T-helper 22 cell (primary cell): Measurements from ENCODE around the gene ADORA1.

Experiments
- DNase-seq: peaks from one replicate; pipeline ENCODE4 v3.0.0-alpha.2; 2020; ENCODE audit warnings: low read depth

The ADORA1 gene

DNA sequence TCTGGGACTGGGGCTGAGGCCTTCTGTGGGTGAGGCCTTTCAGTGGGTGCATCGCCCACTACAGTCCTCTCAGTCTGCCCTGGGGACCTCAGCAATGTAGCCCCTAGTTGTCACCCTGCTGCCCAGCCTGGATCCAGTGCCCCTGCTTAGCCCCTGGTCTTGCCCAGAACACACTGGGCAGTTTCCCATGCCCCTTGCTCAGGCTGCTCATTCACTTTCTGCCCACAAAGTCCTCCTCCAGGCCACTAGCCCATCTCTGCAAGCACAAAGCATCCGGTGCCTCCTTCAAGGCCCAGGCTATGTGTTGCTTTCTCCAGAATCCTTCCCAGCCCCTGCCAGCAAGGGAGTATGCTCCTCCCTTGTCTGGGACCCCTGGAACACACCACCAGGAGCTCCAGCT lies 5.4 kb upstream of the ADORA1 start:
- no peak for DNase-seq

DNA sequence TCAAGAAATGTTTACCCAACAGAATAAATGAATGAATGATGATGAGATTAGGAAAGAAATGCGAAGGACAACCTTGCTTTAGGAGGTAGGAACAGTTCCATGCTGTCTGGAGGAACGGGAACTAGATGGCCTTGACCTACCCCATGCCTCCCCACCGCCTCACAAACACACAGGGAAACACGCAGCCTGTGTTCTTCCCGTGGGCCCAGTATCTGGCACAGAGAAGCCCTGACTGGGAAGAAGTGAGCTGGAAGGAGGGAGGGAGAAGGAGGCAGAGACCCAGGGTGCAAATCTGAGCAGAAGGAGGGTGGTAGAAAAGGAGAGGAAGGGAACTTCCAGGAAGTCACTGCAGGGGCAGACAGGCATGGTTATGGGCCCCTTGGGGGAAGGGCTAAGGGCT lies 3.5 kb upstream of the ADORA1 start:
- DNase-seq = no peak

DNA sequence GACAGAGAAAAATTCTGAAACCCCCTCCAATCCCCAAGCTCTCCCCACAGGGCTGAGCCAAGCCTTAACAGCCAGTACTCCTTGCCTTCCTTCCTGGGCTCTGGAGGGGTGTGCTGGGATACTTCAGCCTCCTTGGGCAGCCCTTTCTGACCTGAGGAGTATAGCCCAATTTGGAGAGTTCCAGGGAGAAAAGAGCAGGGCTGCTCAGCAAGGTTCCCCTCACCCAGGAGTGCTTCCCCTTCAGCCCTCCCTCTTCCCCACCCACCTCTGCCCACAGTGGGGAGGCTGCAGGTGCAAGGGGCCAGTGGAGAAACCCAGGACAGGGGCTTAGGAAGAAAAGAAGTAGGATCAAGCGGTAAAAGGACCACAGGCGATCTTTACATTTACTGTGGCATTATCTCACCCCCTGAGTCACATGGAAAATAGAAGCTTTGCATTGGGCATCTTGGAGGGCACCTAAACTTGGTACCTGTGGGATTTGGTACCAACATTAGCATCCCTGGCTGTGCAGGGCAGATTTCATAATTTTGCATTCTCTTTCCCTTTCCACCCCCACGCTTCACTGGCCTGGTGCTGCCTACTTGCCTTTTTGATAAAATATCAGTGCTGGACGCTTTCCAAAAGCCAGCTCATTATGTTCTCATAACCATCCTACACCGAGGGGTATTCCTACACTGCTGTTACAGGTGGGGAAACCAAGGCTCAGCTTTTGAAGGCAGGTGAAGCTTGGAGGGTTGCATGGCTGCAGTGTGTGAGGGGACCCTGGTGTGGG lies 2.8 kb upstream of the ADORA1 start:
- no peak for DNase-seq

DNA sequence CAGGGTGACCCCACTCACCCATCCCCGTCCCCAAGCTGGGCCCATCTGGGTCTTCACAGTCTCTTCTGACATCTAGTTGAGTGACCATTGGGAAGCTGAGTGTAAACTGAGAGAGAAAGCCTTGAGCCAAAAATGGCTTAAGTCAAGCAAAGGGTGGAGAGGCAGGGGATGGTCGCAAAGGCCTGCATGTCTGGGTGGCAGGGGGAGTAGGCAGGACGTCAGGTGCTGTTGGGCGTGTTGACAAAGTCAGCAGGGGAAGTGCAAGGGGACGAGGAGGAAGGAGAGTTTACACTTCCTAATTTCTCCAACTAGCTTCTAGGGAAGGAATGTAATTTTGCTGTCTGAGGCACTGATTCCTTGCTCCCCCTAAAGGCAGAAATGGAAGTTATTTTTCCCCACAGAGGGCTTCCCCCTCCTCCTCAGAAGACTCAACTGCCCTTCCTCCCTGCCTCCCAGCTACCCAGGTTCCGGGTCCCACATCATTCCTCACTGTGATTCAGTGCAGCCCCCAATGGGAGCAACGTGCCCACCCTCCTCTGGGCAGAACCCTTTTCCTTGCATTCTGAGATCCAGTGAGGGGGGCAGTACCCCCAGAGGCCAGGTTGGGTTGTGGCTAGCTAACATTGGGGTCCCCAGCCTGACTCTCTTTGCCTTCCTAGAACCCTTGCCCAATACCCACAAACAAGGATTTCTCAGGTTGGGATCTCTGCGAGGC lies 1.2 kb upstream of the ADORA1 start:
- DNase-seq = no peak

DNA sequence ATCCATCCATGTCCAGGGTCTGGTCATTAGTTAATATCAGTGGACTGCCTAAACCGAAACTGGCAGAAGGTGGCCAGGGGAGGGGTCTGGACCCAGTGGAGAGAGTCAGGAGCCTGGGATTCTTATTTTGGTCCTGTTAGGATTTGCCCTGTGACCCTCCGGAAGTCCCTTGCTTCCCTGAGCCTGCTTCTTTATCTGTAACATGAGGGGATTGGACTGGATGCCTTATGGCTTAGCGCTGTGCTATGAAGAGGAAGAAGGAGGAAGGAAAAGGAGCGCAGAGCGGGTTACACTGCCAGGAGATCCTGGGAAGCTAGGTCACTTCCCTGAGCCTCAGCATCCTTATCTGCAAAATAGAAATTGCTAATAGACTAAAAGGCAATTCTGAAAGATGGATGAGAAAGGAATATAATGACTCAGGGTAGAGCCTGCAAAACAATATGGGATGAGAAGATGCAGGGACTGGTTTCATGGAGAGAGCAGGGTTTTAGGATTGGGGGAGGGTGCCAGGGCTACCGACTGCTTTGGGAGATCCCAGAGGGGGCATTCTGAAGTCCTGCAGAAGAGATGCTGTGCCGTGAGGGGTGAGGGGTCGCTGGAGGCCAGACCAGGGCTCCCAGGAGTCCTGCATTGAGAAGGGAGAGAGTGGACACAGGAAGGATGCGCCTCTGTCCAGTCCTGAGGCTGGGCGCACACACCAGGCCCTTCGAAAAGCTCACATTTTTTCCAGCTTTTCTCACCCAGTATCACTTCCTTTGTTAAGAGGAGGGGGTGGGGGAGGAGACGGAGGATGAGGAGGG lies 460 bp upstream of the ADORA1 start:
- DNase-seq = no peak

DNA sequence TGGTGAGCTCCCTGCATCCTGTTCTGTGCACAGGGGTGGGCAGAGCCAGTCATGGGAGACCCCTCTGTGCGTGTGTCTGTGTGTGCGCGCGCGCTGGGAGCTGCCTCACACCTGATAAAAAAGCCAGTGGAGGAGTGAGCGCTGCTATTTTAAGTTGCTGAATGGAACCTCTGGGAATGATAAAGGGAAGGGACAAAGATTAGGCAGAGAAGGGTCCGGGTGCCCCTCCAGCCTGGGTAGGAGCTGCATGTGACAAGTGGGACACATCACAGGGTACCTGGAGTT lies 847 bp downstream of the ADORA1 start:
- no peak for DNase-seq

DNA sequence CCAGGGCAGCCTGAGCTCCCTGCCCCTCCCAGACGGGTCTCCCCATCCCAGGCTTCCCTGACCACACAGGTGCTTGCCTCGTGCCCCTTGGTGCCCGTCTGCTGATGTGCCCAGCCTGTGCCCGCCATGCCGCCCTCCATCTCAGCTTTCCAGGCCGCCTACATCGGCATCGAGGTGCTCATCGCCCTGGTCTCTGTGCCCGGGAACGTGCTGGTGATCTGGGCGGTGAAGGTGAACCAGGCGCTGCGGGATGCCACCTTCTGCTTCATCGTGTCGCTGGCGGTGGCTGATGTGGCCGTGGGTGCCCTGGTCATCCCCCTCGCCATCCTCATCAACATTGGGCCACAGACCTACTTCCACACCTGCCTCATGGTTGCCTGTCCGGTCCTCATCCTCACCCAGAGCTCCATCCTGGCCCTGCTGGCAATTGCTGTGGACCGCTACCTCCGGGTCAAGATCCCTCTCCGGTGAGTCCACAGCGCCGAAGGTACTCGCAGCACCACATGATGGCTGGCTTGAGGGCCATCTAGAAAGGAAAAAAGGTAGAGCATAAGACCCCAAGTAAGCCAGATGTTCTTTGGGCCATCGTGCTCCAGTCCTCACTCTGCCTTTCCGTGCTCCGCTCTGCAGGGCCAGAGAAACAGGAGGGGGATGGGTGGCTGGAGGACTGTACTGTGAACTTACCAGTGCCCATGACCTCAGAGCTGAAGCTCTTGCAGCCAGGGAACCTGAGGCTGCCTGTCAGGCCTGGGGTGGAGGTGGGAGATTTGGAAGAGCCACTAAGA lies 1.4 kb downstream of the ADORA1 start:
- DNase-seq = no peak

DNA sequence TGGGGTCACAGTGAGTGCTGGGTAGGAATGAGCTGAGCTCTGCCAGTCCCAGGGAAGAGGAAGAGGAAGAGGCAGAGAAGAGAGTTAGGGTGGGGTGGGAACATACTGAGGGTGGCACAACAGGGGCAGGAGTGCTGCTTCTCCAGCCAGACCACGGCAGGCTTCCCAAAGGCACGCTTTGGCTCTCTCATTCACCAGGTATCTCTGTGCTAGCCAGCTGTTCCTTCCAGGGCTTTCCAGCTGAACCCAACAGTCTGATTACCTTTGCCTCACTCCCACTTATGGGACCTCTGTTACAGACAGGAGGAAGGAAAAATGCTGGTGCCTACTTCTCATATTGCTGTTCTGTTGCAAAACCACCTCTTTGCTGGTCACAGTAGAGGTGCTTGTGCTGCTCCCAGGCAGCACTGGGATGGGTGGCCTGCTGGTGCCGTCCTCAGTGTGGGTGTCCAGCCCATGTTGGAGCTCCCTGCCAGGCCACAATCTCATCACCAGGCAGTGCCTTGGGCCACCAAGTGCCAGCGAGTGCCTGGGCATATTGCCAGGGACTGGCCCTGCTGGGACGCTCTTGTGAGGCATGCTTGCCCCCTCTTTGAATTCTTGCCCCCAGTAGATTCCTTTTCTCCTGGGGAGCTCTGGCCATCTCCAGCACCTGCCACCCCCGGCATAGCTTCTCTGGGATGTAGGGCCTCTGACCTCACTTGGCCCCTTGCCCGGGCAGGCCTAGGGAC lies 2.1 kb downstream of the ADORA1 start:
- DNase-seq = no peak

DNA sequence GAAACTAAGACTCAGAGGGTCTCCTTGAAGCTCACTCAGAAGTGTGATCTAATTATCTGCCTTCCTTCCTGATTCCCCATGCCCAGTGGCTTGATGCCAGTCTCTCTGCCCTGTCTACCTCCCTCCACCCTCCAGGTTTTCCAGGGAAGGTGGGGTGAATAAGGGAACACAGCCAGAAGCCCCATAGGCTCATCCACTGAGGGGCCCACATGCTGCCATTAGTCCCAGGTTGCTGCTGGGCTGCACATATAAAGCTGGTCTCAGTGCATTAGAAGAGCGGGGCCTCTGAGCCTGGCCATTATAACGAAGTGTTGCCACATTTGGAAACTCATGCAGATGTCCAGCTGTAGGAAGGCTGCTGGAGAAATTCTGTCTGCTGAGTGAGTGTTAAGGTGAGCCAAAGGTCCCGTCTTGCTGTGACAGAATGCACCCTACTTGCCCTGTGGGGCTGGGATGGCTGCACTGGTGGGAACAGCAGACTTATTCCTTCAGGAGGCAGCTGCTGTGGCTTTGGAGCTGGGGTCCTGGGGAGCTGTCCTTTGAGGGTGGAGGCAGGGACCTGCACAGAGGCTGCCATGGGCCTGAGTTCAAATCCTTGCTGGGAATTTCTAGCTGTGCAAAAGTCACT lies 2.9 kb downstream of the ADORA1 start:
- no peak for DNase-seq

DNA sequence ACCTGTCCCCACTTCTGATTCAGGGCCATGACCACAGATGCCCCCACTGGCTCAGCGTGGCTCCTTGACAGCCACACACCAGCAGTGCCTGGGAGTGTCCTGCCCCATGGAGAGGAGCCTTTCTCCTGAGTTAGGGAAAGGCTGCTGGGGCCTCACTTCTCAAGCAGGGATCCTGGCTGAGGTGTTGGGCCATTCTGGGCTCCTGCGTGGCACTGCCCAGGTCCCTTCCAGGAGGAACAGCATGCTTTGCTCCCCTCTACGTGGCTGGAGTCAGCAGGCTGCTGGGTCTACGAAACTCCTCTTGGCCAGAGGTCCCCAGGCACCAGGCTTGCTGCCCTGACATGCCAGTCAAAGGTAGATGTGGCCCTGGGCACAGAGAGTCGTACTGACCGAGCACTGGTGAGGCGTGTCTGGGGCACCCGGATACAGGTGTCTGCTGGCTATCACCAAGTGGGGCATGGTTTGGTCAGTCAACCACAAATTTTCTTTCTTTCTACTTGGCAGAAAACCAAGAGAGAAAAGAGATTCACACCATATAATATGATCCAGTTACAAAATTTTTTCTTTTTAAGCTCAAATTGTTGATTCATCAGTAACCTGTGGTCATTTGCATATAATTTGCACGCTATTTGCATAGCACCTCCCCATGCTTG lies 4.1 kb downstream of the ADORA1 start:
- DNase-seq = no peak

DNA sequence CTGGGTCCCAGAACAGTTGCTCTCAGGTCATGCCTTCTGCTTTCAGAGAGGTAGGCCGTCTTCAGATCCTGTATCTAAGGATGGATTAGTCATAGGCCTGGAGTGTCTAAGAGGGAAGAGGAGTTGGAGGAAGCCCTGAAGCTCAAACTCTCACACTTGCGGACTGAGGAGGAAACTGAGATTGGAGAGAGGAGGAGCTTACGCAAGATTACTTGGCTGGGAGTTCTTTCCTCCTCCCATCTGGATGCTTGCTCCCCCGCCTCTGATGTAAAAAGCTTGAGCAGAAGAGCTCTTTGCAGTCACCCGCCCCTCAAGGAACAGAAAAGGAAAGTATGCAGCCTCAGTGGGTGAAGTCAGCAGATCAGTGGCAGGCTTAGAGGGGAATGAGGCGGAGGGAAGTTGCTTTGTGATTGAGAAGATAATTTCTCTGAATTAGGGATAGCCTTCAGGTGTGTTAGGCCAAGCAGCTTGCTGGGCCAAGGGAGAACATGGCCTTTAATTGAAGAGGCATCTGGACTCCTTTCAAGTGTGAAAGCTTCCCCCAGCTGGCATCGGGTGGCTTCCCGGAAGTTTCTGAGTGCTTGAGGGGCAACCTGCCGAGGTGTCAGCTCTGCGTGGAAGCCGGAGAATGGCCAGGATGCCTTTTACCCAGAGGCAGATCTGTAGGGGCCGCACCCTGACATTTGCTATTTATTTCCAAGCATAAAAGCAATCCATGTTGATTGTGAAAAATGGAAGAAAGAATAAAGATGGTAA lies 6.6 kb downstream of the ADORA1 start:
- no peak for DNase-seq

DNA sequence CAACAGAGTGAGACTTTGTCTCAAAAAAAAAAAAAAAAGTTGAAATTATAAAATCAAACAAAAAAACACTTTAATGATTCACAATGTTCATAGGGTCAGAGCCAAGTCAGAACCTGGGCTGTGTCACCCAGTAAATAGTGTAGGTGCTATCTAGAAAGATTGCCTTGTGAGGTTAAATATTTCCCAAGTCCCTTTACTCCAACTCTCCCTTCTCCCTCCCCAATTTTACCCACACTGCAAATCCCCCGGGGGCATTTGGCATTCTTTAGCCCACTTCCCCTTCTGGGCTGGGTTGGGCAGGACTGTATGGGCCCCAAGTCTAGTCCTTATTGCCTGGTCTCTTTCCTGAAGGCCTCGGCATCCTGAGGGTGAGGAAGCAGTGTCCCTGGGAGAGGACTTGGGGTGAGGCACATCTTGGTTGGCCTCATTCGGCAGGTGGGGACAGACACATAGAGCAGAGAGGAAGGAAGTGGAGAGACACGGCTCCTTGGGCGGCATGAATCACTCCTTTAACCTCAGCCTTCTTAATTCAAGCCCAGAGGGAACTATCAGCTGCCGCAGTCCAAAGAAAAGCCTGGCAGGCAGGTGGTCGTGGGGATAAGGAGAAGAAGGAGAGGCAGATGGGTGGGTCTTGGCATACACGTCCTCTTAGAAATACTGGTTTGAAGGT lies 8.2 kb downstream of the ADORA1 start:
- no peak for DNase-seq

DNA sequence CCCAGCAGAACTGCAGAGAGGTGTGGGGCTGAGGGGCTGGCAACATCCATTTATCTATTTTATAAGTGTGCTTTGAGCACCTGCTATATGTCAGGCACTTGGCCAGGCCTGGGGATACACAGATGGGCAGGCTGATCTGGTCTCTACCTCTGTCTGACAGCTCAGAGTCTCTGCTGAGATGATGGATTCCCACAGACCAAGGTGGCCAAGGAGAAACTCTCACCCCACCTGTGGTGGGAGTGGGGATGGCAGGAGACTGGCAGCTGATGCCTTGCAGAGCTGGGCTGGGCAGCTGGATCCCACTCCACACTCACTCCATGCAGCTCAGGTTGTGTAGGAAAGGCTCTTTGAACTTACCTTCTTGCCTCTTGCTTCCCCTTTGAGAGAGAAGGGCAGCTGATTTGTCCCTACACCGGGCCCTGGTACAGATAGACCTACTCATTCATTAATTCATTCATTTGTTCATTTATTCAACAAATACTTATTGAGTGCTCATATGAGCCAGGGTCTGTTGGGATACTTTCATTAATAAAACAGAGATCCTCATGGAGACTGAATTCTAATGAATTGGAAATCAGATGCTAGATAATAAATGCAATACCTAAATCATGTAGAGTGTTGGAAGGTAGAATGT lies 9.0 kb downstream of the ADORA1 start:
- no peak for DNase-seq

DNA sequence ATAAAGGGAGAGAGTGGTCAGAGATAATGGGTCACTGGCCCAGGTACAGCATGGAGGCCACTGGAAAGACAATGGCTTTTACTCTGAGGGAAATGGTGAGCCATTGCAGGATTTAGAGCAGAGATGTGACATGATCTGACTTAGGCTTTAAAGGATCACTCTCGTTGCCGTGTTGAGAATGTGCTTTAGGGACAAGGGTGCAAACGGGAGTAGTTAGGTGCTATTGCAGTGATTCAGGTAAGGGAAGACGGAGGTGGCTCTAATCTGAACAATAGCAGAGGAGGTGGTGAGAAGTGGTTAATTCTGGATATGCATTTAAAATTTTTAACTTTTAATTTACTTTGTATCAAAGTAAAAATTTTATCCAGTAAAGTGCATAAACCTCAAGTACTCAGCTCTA lies 9.8 kb downstream of the ADORA1 start:
- DNase-seq = no peak

DNA sequence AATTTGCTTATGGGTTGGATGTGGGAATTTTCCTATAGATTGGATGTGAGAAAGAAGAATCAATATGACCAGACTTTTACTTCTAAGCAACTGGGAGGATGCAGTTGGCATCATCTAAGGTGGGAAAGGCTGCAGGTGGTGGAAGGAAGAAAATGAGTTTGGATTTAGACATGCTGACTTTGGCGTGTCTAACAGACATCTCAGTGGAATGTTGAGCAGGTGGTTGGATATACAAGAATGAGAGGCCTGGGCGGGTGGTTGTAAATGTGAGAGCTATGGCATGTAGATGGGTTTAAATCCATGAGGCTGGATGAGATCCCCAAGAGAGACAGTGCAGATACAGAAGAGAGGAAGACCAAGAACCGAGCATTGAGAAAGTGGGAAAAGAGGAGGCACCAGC lies 10.5 kb downstream of the ADORA1 start:
- DNase-seq = no peak

DNA sequence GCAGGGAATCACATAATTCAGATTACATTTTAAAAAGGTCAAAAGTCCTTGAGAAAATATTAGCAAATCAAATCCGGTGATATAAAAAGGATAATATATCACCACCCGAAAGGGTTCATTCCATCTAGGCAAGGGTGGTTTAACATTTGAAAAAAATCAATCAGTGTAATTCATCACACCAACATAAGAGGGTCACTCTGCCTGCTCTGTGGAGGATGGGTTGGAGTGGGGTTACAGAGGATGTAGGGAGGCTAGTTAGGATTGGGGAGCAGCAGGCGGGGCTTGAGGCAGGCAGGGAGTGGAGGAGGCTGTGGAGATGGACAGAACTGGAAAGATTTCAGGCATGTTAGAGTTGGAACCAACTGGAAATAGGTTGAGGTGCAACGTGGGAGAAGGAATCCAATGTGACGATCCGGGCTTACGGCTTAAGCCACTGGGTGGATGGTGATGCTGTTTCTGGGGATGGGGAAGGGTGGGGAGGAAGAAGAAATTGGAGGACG lies 12.5 kb downstream of the ADORA1 start:
- no peak for DNase-seq

DNA sequence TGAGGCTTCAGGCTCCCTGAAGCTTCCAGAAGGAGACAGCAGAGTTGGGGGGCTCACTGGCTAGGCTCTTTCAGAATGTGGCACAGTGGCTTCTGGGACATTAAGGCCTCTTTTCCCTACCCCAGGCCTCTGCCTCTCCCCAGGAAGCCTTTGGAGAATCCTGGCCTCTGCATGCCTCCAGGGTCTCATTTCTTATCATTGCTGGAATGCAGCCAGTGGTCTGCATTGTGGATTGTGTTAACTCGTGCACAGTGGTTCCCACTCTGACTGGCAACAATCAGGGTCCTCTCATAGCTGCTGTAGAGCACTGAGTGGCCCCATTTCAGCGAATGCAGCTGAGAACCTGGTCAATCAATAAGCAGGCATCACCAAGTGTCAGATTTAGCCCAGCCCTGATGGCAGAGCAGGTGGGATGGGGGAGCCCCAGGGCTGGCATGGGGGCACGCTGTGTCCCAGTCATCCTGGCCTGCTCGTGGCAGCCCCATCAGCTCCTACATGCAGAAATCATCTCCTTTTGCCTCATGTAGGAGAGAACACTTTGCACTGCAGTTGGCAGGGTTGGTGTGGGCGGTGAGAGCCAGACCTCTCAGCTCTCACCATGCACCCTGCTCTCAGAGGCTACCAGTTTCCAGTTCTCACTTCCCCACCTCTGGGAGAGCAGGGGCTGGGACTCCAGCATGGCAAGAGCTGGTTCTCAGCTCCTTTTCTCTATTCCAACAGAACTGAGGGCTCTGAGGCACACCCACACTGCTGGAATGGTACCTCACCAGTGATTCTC lies 13.4 kb downstream of the ADORA1 start:
- no peak for DNase-seq

DNA sequence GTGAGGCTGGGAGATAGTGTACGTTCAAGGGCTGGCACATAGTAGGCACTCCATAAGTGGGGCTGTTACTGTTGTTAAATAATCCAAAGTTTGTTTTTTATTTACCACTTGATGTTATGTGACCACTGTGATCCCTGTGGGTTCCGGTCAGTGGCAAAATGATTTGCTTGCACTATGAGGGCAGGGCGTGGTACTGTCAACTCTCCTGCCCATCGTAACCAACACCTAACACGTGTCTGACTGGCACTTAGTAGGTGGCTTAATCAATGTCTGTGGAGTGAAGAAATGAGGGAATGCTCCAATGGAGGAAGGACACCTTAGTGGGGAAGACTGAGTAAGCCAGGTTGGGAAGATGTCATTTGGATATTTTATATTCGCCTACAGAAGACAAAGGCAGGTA lies 14.6 kb downstream of the ADORA1 start:
- DNase-seq = no peak
